SK-N-SH (cell line): ENCODE measurements around the gene CNDP2. TPM values are rescaled to one million over a fixed set of nuclear protein-coding genes. Genes with fewer than 3 reads are reported as not detected.

Source experiments
- CTCF ChIA-PET: fragments of 300-600, 350-600 bp; formaldehyde crosslinking; extraction: SDS; loops from one replicate; lab custom pipeline; 2021; lab: Yijun Ruan, JAX
- POLR2A ChIA-PET: fragments of 350-600 bp; sonication (Branson Sonifier 250); formaldehyde crosslinking; extraction: SDS; loops from one replicate; lab custom pipeline; 2020; ENCODE audit warnings: antibody characterized with exemption, inconsistent platforms; lab: Yijun Ruan, JAX
- DNase-seq: peaks from one replicate; pipeline ENCODE4 v3.0.0; 2012
- H2AFZ ChIP-seq: fragments of 200-600 bp; sonication (generic); 2 replicates; pipeline ENCODE4 v1.8.1; 2016; ENCODE audit warnings: antibody characterized with exemption, mild to moderate bottlenecking, low read depth
- H3F3A ChIP-seq: fragments of 200-600 bp; sonication (generic); replicated peaks from 2 replicates; pipeline ENCODE3; 2016; ENCODE audit warnings: antibody characterized with exemption, mild to moderate bottlenecking; ENCODE audit not compliant: insufficient read depth
- H3K27ac ChIP-seq, 2 experiments: fragments of 200-500 bp in 1 of 2; fragments of 200-600 bp in 1 of 2; sonication (Bioruptor generic) in 1 of 2; sonication (generic), shearing (Covaris generic) in 1 of 2; 2 replicates each; pipeline versions ENCODE4 v1.5.1 to v1.6.1; 2014 to 2016; ENCODE audit warnings: low read depth in 2 of 2, inconsistent platforms in 1 of 2, low read length in 1 of 2, mild to moderate bottlenecking in 1 of 2, mixed read lengths in 1 of 2
- H3K27me3 ChIP-seq: fragments of 200-600 bp; sonication (generic), shearing (Covaris generic); 2 replicates; pipeline ENCODE4 v1.6.1; 2016; ENCODE audit warnings: mixed run types; ENCODE audit not compliant: insufficient read depth
- H3K36me3 ChIP-seq, 2 experiments: fragments of 200-500 bp in 1 of 2; fragments of 200-600 bp in 1 of 2; sonication (Bioruptor generic) in 1 of 2; sonication (generic) in 1 of 2; replicated peaks in 1 of 2; 2 replicates each; pipeline versions ENCODE3 to v1.5.1; 2014 to 2016; ENCODE audit warnings: low read length in 1 of 2, mild to moderate bottlenecking in 1 of 2; ENCODE audit not compliant: insufficient read depth in 2 of 2, control insufficient read depth in 1 of 2
- H3K4me1 ChIP-seq, 2 experiments: fragments of 200-500 bp in 1 of 2; fragments of 200-600 bp in 1 of 2; sonication (Bioruptor generic) in 1 of 2; sonication (generic), shearing (Covaris generic) in 1 of 2; 2 replicates each; pipeline versions ENCODE4 v1.5.1 to v1.6.1; 2014 to 2016; ENCODE audit warnings: low read depth in 1 of 2, low read length in 1 of 2, mixed run types in 1 of 2; ENCODE audit not compliant: insufficient read depth in 2 of 2, control insufficient read depth in 1 of 2
- H3K4me2 ChIP-seq: fragments of 200-600 bp; sonication (generic), shearing (Covaris generic); 2 replicates; pipeline ENCODE4 v1.6.1; 2017; ENCODE audit warnings: mixed run types
- H3K4me3 ChIP-seq, 2 experiments: fragments of 200-500 bp in 1 of 2; fragments of 200-600 bp in 1 of 2; sonication (Bioruptor generic) in 1 of 2; sonication (generic), shearing (Covaris generic) in 1 of 2; 2 replicates each; pipeline versions ENCODE4 v1.5.1 to v1.8.1; 2014 to 2016; ENCODE audit warnings: low read depth in 2 of 2, inconsistent platforms in 1 of 2, low read length in 1 of 2, mild to moderate bottlenecking in 1 of 2, mixed read lengths in 1 of 2, moderate library complexity in 1 of 2
- H3K79me2 ChIP-seq: fragments of 200-600 bp; sonication (generic); 2 replicates; pipeline ENCODE4 v1.8.1; 2017; ENCODE audit warnings: mild to moderate bottlenecking; ENCODE audit not compliant: insufficient read depth
- H3K9ac ChIP-seq: fragments of 200-600 bp; sonication (generic); 2 replicates; pipeline ENCODE4 v1.6.1; 2017; ENCODE audit warnings: mixed run types
- H3K9me2 ChIP-seq: fragments of 200-600 bp; sonication (generic); 2 replicates; pipeline ENCODE4 v1.6.1; 2017; ENCODE audit warnings: mixed run types
- H3K9me3 ChIP-seq: fragments of 200-600 bp; sonication (generic); 2 replicates; pipeline ENCODE4 v1.6.1; 2017; ENCODE audit warnings: mixed run types, mild to moderate bottlenecking, moderate library complexity
- H4K20me1 ChIP-seq: fragments of 200-600 bp; sonication (generic); 2 replicates; pipeline ENCODE4 v1.6.1; 2017; ENCODE audit warnings: mild to moderate bottlenecking, mixed run types; ENCODE audit not compliant: insufficient read depth
- ELF1 ChIP-seq: IDR thresholded peaks from 2 replicates; pipeline ENCODE4 v1.4.0; 2012
- EZH2phosphoT487 ChIP-seq: fragments of 200-600 bp; sonication (generic); IDR thresholded peaks from 2 replicates; pipeline ENCODE4 v1.6.1; 2017; ENCODE audit warnings: low read depth, mixed run types, mild to moderate bottlenecking, antibody characterized with exemption, moderate library complexity, borderline replicate concordance
- FOXJ3 ChIP-seq: sonication (generic); formaldehyde crosslinking; IDR thresholded peaks from 2 replicates; pipeline ENCODE4 v1.5.1; 2020; ENCODE audit warnings: mild to moderate bottlenecking, missing genetic modification reagents
- MEF2A ChIP-seq: IDR thresholded peaks from 2 replicates; pipeline ENCODE4 v1.4.0; 2012; ENCODE audit warnings: low read depth, borderline replicate concordance
- NRF1 ChIP-seq: IDR thresholded peaks from 2 replicates; pipeline ENCODE4 v1.6.1; 2012; ENCODE audit warnings: low read depth, mild to moderate bottlenecking, low read length
- POLR2AphosphoS5 ChIP-seq: IDR thresholded peaks from 2 replicates; pipeline ENCODE4 v1.6.1; 2012; ENCODE audit warnings: low read depth, low read length
- RFX5 ChIP-seq: IDR thresholded peaks from 2 replicates; pipeline ENCODE4 v1.6.1; 2012; ENCODE audit warnings: mild to moderate bottlenecking, improper control_type of control experiment, low read length
- RXRA ChIP-seq: IDR thresholded peaks from 2 replicates; pipeline ENCODE4 v1.4.0; 2012; ENCODE audit warnings: low read depth, mild to moderate bottlenecking, borderline replicate concordance
- SIN3A ChIP-seq: IDR thresholded peaks from 2 replicates; pipeline ENCODE4 v1.6.1; 2012; ENCODE audit warnings: low read depth, mild to moderate bottlenecking, low read length, moderate library complexity, borderline replicate concordance
- SMC3 ChIP-seq: IDR thresholded peaks from 2 replicates; pipeline ENCODE4 v1.6.1; 2012; ENCODE audit warnings: low read depth, low read length, improper control_type of control experiment
- TAF1 ChIP-seq: IDR thresholded peaks from 2 replicates; pipeline ENCODE4 v1.6.1; 2012; ENCODE audit warnings: low read depth, mild to moderate bottlenecking, low read length, moderate library complexity, borderline replicate concordance
- TCF12 ChIP-seq: IDR thresholded peaks from 2 replicates; pipeline ENCODE4 v1.4.0; 2012
- TEAD4 ChIP-seq: IDR thresholded peaks from 2 replicates; pipeline ENCODE4 v1.4.0; 2012; ENCODE audit warnings: mild to moderate bottlenecking, borderline replicate concordance; ENCODE audit not compliant: insufficient read depth
- WGBS: methylation state at CpG from one replicate; pipeline ENCODE4 v1.1.6; 2017; ENCODE audit warnings: low lambda C conversion rate; 5-methylcytosine and 5-hydroxymethylcytosine counted together
- polyA plus RNA-seq, 3 experiments: library from polyadenylated mRNA; depleted of rRNA; stranded (reverse); fragments of >200 nt; gene quantifications; 2 replicates each; pipeline ENCODE4 v1.2.3, GENCODE V29; 2012
- TF ChIP-seq, protein P1 (sequence below): IDR thresholded peaks from 2 replicates; pipeline ENCODE4 v1.4.0; 2012; ENCODE audit warnings: low read depth, borderline replicate concordance
- TF ChIP-seq, protein P2 (sequence below): fragments of 200-600 bp; sonication (generic); IDR thresholded peaks from 2 replicates; pipeline ENCODE4 v1.6.1; 2017; ENCODE audit warnings: antibody characterized with exemption, mild to moderate bottlenecking, moderate library complexity
- TF ChIP-seq, protein P3 (sequence below): IDR thresholded peaks from 2 replicates; pipeline ENCODE4 v1.6.1; 2012; ENCODE audit warnings: mild to moderate bottlenecking, low read depth, low read length, moderate library complexity
- TF ChIP-seq, protein P4 (sequence below): IDR thresholded peaks from 2 replicates; pipeline ENCODE4; 2012

CNDP2 gene
- polyA plus RNA-seq, 1 of the 3 experiments (the other 2 are of a cell fraction), result 78.5 TPM

DNA sequence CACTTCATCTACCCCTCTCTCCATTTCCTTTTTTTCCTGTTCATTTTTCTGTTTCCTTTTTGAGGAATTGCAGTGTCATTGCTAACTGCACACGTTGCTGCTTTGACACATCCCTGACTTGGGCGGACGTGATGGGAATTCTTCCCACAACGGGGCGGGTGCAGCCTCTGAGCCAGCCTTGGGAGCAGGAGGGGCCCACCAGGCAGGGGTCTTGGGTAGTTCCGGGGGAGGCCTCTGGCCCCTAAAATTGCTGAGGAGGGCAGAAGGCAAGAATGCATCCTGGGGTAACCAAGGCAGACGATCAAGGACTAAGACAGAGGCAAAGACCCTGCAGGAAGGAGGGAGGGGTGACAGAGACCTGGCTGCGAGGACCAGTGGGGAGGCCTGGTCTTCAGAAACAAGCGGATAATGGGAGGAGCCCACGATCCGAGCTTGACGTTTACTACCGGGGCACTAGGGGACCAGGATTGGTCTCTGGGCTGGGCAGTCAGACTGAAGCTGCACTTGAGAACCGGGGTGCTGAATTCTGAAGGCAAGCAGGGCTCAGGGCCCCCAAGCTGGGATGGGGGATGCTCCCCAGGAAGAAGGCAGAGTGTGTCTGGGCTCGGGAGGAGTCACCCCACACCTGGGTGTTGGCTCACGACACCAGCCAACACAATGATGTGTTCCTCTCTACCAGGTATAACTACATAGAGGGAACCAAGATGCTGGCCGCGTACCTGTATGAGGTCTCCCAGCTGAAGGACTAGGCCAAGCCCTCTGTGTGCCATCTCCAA is 23.3 kb downstream of the CNDP2 start:
- Histone ChIP-seq H3K79me2 (no peaks in the 10 kb centered on the region), H3K27ac (no peak overlapping the region), H3K4me3 (no peak overlapping the region), H3K9ac (no peak overlapping the region), H3K4me2 (no peak overlapping the region), H2AFZ (no peak overlapping the region), H4K20me1 (no peaks in the 10 kb centered on the region), H3K9me3 (no peaks in the 10 kb centered on the region), H3K36me3 (peaks cover 4 to 49% of the 10 kb centered on the region in 2 experiments), H3K4me1 (no peaks in the 10 kb centered on the region), H3K9me2 (no peaks in the 10 kb centered on the region), H3F3A (no peaks in the 10 kb centered on the region), H3K27me3 (no peaks in the 10 kb centered on the region)
- WGBS, result 98% methylated on average over 13 of the region's 18 CpGs
- ChIA-PET CTCF (interaction anchor here (3.9 kb wide), 1 partner anchor 32 kb away, joined by 11 read pairs; no protein-coding TSS in a partner anchor), POLR2A (no interaction called here)
- TF ChIP-seq SIN3A, result no peak
- TF ChIP-seq RXRA, result no peak
- no peak for TF ChIP-seq MEF2A
- TF ChIP-seq POLR2AphosphoS5, result no peak
- no peak for TF ChIP-seq EZH2phosphoT487
- TF ChIP-seq TAF1, result no peak
- TF ChIP-seq NRF1, result no peak
- TF ChIP-seq, protein P1, sequence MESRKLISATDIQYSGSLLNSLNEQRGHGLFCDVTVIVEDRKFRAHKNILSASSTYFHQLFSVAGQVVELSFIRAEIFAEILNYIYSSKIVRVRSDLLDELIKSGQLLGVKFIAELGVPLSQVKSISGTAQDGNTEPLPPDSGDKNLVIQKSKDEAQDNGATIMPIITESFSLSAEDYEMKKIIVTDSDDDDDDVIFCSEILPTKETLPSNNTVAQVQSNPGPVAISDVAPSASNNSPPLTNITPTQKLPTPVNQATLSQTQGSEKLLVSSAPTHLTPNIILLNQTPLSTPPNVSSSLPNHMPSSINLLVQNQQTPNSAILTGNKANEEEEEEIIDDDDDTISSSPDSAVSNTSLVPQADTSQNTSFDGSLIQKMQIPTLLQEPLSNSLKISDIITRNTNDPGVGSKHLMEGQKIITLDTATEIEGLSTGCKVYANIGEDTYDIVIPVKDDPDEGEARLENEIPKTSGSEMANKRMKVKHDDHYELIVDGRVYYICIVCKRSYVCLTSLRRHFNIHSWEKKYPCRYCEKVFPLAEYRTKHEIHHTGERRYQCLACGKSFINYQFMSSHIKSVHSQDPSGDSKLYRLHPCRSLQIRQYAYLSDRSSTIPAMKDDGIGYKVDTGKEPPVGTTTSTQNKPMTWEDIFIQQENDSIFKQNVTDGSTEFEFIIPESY, result no peak
- TF ChIP-seq SMC3, result no peak
- TF ChIP-seq, protein P2, sequence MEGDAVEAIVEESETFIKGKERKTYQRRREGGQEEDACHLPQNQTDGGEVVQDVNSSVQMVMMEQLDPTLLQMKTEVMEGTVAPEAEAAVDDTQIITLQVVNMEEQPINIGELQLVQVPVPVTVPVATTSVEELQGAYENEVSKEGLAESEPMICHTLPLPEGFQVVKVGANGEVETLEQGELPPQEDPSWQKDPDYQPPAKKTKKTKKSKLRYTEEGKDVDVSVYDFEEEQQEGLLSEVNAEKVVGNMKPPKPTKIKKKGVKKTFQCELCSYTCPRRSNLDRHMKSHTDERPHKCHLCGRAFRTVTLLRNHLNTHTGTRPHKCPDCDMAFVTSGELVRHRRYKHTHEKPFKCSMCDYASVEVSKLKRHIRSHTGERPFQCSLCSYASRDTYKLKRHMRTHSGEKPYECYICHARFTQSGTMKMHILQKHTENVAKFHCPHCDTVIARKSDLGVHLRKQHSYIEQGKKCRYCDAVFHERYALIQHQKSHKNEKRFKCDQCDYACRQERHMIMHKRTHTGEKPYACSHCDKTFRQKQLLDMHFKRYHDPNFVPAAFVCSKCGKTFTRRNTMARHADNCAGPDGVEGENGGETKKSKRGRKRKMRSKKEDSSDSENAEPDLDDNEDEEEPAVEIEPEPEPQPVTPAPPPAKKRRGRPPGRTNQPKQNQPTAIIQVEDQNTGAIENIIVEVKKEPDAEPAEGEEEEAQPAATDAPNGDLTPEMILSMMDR, result no peak
- no peak for TF ChIP-seq RFX5
- TF ChIP-seq, protein P3, sequence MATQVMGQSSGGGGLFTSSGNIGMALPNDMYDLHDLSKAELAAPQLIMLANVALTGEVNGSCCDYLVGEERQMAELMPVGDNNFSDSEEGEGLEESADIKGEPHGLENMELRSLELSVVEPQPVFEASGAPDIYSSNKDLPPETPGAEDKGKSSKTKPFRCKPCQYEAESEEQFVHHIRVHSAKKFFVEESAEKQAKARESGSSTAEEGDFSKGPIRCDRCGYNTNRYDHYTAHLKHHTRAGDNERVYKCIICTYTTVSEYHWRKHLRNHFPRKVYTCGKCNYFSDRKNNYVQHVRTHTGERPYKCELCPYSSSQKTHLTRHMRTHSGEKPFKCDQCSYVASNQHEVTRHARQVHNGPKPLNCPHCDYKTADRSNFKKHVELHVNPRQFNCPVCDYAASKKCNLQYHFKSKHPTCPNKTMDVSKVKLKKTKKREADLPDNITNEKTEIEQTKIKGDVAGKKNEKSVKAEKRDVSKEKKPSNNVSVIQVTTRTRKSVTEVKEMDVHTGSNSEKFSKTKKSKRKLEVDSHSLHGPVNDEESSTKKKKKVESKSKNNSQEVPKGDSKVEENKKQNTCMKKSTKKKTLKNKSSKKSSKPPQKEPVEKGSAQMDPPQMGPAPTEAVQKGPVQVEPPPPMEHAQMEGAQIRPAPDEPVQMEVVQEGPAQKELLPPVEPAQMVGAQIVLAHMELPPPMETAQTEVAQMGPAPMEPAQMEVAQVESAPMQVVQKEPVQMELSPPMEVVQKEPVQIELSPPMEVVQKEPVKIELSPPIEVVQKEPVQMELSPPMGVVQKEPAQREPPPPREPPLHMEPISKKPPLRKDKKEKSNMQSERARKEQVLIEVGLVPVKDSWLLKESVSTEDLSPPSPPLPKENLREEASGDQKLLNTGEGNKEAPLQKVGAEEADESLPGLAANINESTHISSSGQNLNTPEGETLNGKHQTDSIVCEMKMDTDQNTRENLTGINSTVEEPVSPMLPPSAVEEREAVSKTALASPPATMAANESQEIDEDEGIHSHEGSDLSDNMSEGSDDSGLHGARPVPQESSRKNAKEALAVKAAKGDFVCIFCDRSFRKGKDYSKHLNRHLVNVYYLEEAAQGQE, result no peak
- no peak for TF ChIP-seq ELF1
- TF ChIP-seq TEAD4, result no peak
- no peak for TF ChIP-seq FOXJ3 (CRISPR knock-in tag)
- TF ChIP-seq, protein P4, sequence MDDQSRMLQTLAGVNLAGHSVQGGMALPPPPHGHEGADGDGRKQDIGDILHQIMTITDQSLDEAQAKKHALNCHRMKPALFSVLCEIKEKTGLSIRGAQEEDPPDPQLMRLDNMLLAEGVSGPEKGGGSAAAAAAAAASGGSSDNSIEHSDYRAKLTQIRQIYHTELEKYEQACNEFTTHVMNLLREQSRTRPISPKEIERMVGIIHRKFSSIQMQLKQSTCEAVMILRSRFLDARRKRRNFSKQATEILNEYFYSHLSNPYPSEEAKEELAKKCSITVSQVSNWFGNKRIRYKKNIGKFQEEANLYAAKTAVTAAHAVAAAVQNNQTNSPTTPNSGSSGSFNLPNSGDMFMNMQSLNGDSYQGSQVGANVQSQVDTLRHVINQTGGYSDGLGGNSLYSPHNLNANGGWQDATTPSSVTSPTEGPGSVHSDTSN, result no peak
- no peak for TF ChIP-seq TCF12
- DNase-seq, result no peak
